Neuronal stem cell (in vitro differentiated cells): ENCODE data around the gene NOVA1.

Experiments
- DNase-seq: peaks from one replicate; pipeline ENCODE4 v3.0.0-alpha.2; 2013; ENCODE audit warnings: low spot score
- H2AFZ ChIP-seq: one replicate; pipeline ENCODE4 v1.6.1; 2013; ENCODE audit warnings: mild to moderate bottlenecking, low read length, inconsistent platforms
- H2AK5ac ChIP-seq: 2 replicates; pipeline ENCODE4 v1.6.1; 2013; ENCODE audit warnings: low read depth, mild to moderate bottlenecking, inconsistent platforms, low read length, moderate library complexity, mixed read lengths
- H2BK120ac ChIP-seq: 2 replicates; pipeline ENCODE4 v1.6.1; 2013; ENCODE audit warnings: low read depth, mild to moderate bottlenecking, inconsistent platforms, low read length, moderate library complexity, mixed read lengths
- H2BK12ac ChIP-seq: one replicate; pipeline ENCODE4 v1.6.1; 2013; ENCODE audit warnings: low read length, inconsistent platforms
- H2BK15ac ChIP-seq: 2 replicates; pipeline ENCODE4 v1.6.1; 2013; ENCODE audit warnings: mild to moderate bottlenecking, low read length, inconsistent platforms, mixed read lengths
- H2BK5ac ChIP-seq: one replicate; pipeline ENCODE4 v1.6.1; 2013; ENCODE audit warnings: inconsistent platforms, mild to moderate bottlenecking, low read length, moderate library complexity
- H3K14ac ChIP-seq: one replicate; pipeline ENCODE4 v1.6.1; 2013; ENCODE audit warnings: low read length, inconsistent platforms
- H3K18ac ChIP-seq: 2 replicates; pipeline ENCODE4 v1.6.1; 2013; ENCODE audit warnings: low read length, inconsistent platforms
- H3K23ac ChIP-seq: 2 replicates; pipeline ENCODE4 v1.6.1; 2013; ENCODE audit warnings: low read depth, mild to moderate bottlenecking, mixed read lengths, low read length, inconsistent platforms; ENCODE audit not compliant: poor library complexity
- H3K27ac ChIP-seq: replicated peaks from 3 replicates; pipeline ENCODE4 v1.5.1; 2013; ENCODE audit warnings: low read length, inconsistent platforms
- H3K27me3 ChIP-seq, 3 experiments: 2 replicates each; pipeline ENCODE4 v1.6.1; 2013; ENCODE audit warnings: low read length in 3 of 3, mild to moderate bottlenecking in 2 of 3, inconsistent platforms in 1 of 3, low read depth in 1 of 3, mixed read lengths in 1 of 3, moderate library complexity in 1 of 3; ENCODE audit not compliant: control insufficient read depth in 3 of 3, insufficient read depth in 3 of 3
- H3K36me3 ChIP-seq, 2 donors: replicated peaks in 1 of 2; 2 replicates each; pipeline ENCODE4 v1.6.1; 2013; ENCODE audit warnings: low read length in 2 of 2; ENCODE audit not compliant: control insufficient read depth in 2 of 2, insufficient read depth in 2 of 2
- H3K4ac ChIP-seq: 2 replicates; pipeline ENCODE4 v1.6.1; 2013; ENCODE audit warnings: inconsistent platforms, mild to moderate bottlenecking, low read length, moderate library complexity
- H3K4me1 ChIP-seq, 2 donors: 1 replicate in 1 of 2; 2 replicates in 1 of 2; pipeline ENCODE4 v1.6.1; 2013; ENCODE audit warnings: low read length in 2 of 2, low read depth in 1 of 2; ENCODE audit not compliant: control insufficient read depth in 2 of 2, insufficient read depth in 1 of 2
- H3K4me2 ChIP-seq: one replicate; pipeline ENCODE4 v1.6.1; 2013; ENCODE audit warnings: mild to moderate bottlenecking, low read length, inconsistent platforms; ENCODE audit not compliant: insufficient read depth, poor library complexity, severe bottlenecking
- H3K4me3 ChIP-seq, 2 donors: 2 replicates each; pipeline ENCODE4 v1.5.1; 2013; ENCODE audit warnings: low read length in 2 of 2, mild to moderate bottlenecking in 2 of 2, inconsistent platforms in 1 of 2, moderate library complexity in 1 of 2
- H3K79me1 ChIP-seq: one replicate; pipeline ENCODE4 v1.6.1; 2013; ENCODE audit warnings: low read depth, mild to moderate bottlenecking, inconsistent platforms, low read length, moderate library complexity
- H3K9ac ChIP-seq: one replicate; pipeline ENCODE4 v1.6.1; 2013; ENCODE audit warnings: mild to moderate bottlenecking, low read depth, low read length, inconsistent platforms; ENCODE audit not compliant: poor library complexity
- H3K9me3 ChIP-seq, 2 donors: replicated peaks in 1 of 2; 2 replicates each; pipeline versions ENCODE3 to v1.6.1; 2013; ENCODE audit warnings: low read length in 2 of 2, mild to moderate bottlenecking in 2 of 2, inconsistent platforms in 1 of 2, low read depth in 1 of 2, mixed read lengths in 1 of 2, moderate library complexity in 1 of 2; ENCODE audit not compliant: control insufficient read depth in 2 of 2, insufficient read depth in 1 of 2
- H4K8ac ChIP-seq: one replicate; pipeline ENCODE4 v1.6.1; 2013; ENCODE audit warnings: low read depth, mild to moderate bottlenecking, inconsistent platforms, low read length, moderate library complexity
- H4K91ac ChIP-seq: one replicate; pipeline ENCODE4 v1.6.1; 2013; ENCODE audit warnings: low read length, low read depth, mild to moderate bottlenecking, inconsistent platforms; ENCODE audit not compliant: poor library complexity
- WGBS, 2 donors: extraction: QIAGEN DNeasy Blood & Tissue Kit; methylation state at CpG; one replicate each; pipeline ENCODE4 v1.1.7; 2013; ENCODE audit warnings: missing lambda C conversion rate in 2 of 2, mixed read lengths in 1 of 2; ENCODE audit not compliant: insufficient read length in 2 of 2, insufficient replicate concordance in 1 of 2; ENCODE audit errors: extremely low coverage in 2 of 2; 5-methylcytosine and 5-hydroxymethylcytosine counted together

NOVA1 gene

GRCh38 chr14:26597071-26597588 lies 703 bp downstream of the NOVA1 start:
- no CpG with 5 or more reads among the region's 33 CpGs for WGBS, 2 donors
- Histone ChIP-seq H3K9me3 (no peaks in the 10 kb centered on the region), H3K4ac (no peak overlapping the region), H2BK120ac (no peak overlapping the region), H2AFZ (peak overlapping the region; percentile 77), H3K9ac (peak overlapping the region; percentile 93), H3K14ac (no peak overlapping the region), H3K27ac (peak overlapping the region; percentile 99), H3K4me2 (no peak overlapping the region), H3K18ac (peak overlapping the region; percentile 97), H2AK5ac (no peak overlapping the region), H4K8ac (no peak overlapping the region), H2BK12ac (no peak overlapping the region), H3K4me3 (peak overlapping the region; percentile 87 to 98), H2BK15ac (no peak overlapping the region), H3K23ac (no peak overlapping the region), H3K79me1 (peaks cover 2% of the 10 kb centered on the region), H3K27me3 (no peaks in the 10 kb centered on the region), H4K91ac (no peak overlapping the region), H2BK5ac (peak overlapping the region; percentile 96), H3K36me3 (peaks cover 0 to 20% of the 10 kb centered on the region in 2 donors), H3K4me1 (peaks cover 0 to 17% of the 10 kb centered on the region in 2 donors)
- DNase-seq = peak; percentile 50

- Histone ChIP-seq H3K4me1 (peaks cover 0 to 17% of the 10 kb centered on the region in 2 donors), H2BK5ac (no peak overlapping the region), H3K4me3 (peak overlapping the region; percentile 87 to 96), H4K91ac (no peak overlapping the region), H3K4me2 (peak overlapping the region; percentile 53), H3K9ac (peak overlapping the region; percentile 53), H3K4ac (no peak overlapping the region), H3K18ac (no peak overlapping the region), H3K27ac (peak overlapping the region; percentile 76), H2BK12ac (no peak overlapping the region), H2AK5ac (no peak overlapping the region), H3K23ac (no peak overlapping the region), H2BK120ac (no peak overlapping the region), H3K36me3 (peaks cover 0 to 24% of the 10 kb centered on the region in 2 donors), H3K79me1 (peaks cover 2% of the 10 kb centered on the region), H4K8ac (no peak overlapping the region), H2AFZ (peak overlapping the region; percentile 77), H3K27me3 (no peaks in the 10 kb centered on the region), H2BK15ac (no peak overlapping the region), H3K9me3 (no peaks in the 10 kb centered on the region), H3K14ac (no peak overlapping the region)
- WGBS, 2 donors = no CpG with 5 or more reads among the region's 21 CpGs
- DNase-seq = no peak
Observed at GRCh38 chr14:26596543-26597061, 1.2 kb downstream of the NOVA1 start.

DNA sequence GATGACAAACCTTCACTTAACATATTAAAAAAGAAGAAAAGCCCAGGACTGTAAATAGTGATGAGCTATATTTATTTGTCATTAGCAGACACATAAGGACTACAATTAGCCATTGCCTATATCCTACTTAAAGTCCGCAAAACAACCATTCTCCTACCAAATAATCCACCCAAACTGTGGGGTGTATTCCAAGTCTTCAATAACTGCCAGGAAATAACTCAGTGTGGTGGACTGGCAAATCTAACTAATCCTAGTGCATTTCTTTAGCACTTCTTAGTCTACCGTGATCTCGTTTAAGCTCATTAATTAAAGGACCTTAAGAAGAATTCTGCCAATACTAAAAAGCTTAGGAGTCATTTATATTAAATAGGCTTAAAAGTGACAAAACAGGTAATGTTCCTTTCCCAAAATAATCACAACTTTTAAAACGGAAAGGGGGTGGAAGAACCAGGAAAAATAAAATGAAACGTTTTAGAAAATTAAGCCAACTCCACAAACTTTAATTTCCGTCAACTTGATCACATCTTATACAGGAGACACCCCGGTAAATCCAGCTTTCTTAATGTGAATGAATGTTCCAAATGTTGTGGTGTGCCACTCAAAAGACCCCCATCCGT lies 1.8 kb downstream of the NOVA1 start:
- Histone ChIP-seq H4K91ac (no peak overlapping the region), H3K4me1 (peaks cover 0 to 17% of the 10 kb centered on the region in 2 donors), H2AK5ac (no peak overlapping the region), H3K27me3 (no peaks in the 10 kb centered on the region), H3K9ac (peak overlapping the region; percentile 53), H3K79me1 (peaks cover 2% of the 10 kb centered on the region), H4K8ac (no peak overlapping the region), H2BK120ac (no peak overlapping the region), H3K27ac (peak overlapping the region; percentile 76), H2AFZ (peak overlapping the region; percentile 77), H2BK5ac (no peak overlapping the region), H3K4me3 (peak overlapping the region; percentile 87 to 96), H3K9me3 (no peaks in the 10 kb centered on the region), H3K18ac (no peak overlapping the region), H3K4ac (no peak overlapping the region), H3K36me3 (peaks cover 0 to 24% of the 10 kb centered on the region in 2 donors), H3K4me2 (peak overlapping the region; percentile 53), H2BK15ac (no peak overlapping the region), H2BK12ac (no peak overlapping the region), H3K14ac (no peak overlapping the region), H3K23ac (no peak overlapping the region)
- DNase-seq = no peak
- WGBS, 2 donors = no CpG with 5 or more reads among the region's 8 CpGs

GRCh38 chr14:26594756-26595545 lies 2.9 kb downstream of the NOVA1 start:
- Histone ChIP-seq H2AFZ (no peak overlapping the region), H3K9me3 (no peaks in the 10 kb centered on the region), H3K4ac (no peak overlapping the region), H3K14ac (no peak overlapping the region), H3K4me1 (peaks cover 2 to 18% of the 10 kb centered on the region in 2 donors), H3K23ac (no peak overlapping the region), H2BK15ac (no peak overlapping the region), H3K9ac (no peak overlapping the region), H2BK5ac (no peak overlapping the region), H4K91ac (no peak overlapping the region), H2BK12ac (no peak overlapping the region), H3K4me2 (peak overlapping the region; percentile 37), H3K27me3 (no peaks in the 10 kb centered on the region), H3K4me3 (peak overlapping the region in 1 of 2 donors; percentile 87), H2AK5ac (no peak overlapping the region), H4K8ac (no peak overlapping the region), H3K36me3 (peaks cover 0 to 32% of the 10 kb centered on the region in 2 donors), H2BK120ac (no peak overlapping the region), H3K79me1 (peaks cover 2% of the 10 kb centered on the region), H3K27ac (no peak overlapping the region), H3K18ac (no peak overlapping the region)
- DNase-seq = no peak
- no CpG with 5 or more reads among the region's 2 CpGs for WGBS, 2 donors
